Measurements from ENCODE around the gene PKN1. TPM values are rescaled to one million over a fixed set of nuclear protein-coding genes. Genes with fewer than 3 reads are reported as not detected.

PKN1 gene
- total and polyA plus RNA-seq, 9 of the 15 experiments (the other 6 are each of a cell fraction or from before 2014, with no cell fraction given): 0.30 to 228 (median 77.5) TPM

DNA sequence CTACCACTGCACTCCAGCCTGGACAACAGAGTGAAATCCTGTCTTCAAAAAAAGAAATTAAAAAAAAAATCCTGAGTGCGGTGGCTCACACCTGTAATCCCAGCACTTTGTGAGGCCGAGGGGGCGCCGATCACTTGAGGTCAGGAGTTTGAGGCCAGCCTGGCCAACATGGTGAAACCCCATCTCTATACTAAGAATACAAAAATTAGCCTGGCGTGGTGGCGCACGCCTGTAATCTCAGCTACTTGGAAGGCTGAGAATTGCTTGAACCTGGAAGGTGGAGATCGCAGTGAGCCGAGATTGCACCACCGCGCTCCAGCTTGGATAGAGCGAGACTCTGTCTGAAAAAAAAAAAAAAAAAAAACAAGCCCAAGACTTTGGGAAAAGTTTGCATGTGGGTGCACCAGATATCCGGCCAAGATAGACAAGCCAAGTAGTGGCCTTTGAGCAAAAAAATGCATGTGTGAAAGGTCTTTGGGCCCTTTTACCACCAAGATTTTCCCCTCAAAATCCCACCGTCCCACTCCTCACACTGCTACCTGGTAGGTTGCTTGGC lies 79.4 kb downstream of the PKN1 start:
- no peak overlapping the region for H3K4me3 ChIP-seq
- H3K4me2 ChIP-seq (ENCODE audit: insufficient read depth, low read length): no peak overlapping the region
- ATAC-seq (no peak), DNase-seq (ENCODE audit: extremely low read depth in 1 of 4, low spot score in 3 of 4) (no peak), FAIRE-seq (no peak)
- no peak overlapping the region for H2AFZ ChIP-seq (ENCODE audit: low read depth, low read length)
- no TSS peak for BruUV-seq (replicated peaks)
- intact Hi-C loops (cut with micrococcal nuclease) (no loop called here), in situ Hi-C loops (cut with MboI) (no loop called here)
- H3K27me3 ChIP-seq (ENCODE audit: control insufficient read depth in 2 of 2, insufficient read depth in 2 of 2, low read length in 2 of 2): no peaks in the 10 kb centered on the region
- H3K27ac ChIP-seq (ENCODE audit: extremely low read depth, low read depth, low read length): peak overlapping the region; percentile 41; the same call in 1 of the 3 replicates
- H3K9me3 ChIP-seq (replicated peaks; ENCODE audit: control insufficient read depth, insufficient read depth, low read depth, low read length): no peaks in the 10 kb centered on the region
- peaks cover 38 to 57% of the 10 kb centered on the region in 2 experiments for H3K4me1 ChIP-seq (replicated peaks in 1 of 2; ENCODE audit: control insufficient read depth in 2 of 2, insufficient read depth in 2 of 2, low read length in 2 of 2)
- peaks cover 35% of the 10 kb centered on the region for H3K79me2 ChIP-seq (ENCODE audit: control insufficient read depth, insufficient read depth, low read length)
- H4K20me1 ChIP-seq (replicated peaks; ENCODE audit: control insufficient read depth, insufficient read depth, low read length): peaks cover 25% of the 10 kb centered on the region
- no peaks in the 10 kb centered on the region for H3K9me1 ChIP-seq (ENCODE audit: control insufficient read depth, insufficient read depth, low read length)
- ChIA-PET CTCF (ENCODE audit: low intra/inter-chr PET ratio) (no interaction called here), POLR2A (interaction anchor here (0.7 to 2.2 kb wide), 6 partner anchors 11 to 177 kb away, joined by 3 to 11 read pairs (median 4); no protein-coding TSS in a partner anchor)
- peak; percentile 57; the same call in 1 of the 2 replicates for TF ChIP-seq ZNF384 (IDR thresholded peaks at IDR 0.05; ENCODE audit: low read depth, low read length)
- TF ChIP-seq NCOA1 (IDR thresholded peaks at IDR 0.05; ENCODE audit: low read depth): no peak
- TF ChIP-seq, protein P1, sequence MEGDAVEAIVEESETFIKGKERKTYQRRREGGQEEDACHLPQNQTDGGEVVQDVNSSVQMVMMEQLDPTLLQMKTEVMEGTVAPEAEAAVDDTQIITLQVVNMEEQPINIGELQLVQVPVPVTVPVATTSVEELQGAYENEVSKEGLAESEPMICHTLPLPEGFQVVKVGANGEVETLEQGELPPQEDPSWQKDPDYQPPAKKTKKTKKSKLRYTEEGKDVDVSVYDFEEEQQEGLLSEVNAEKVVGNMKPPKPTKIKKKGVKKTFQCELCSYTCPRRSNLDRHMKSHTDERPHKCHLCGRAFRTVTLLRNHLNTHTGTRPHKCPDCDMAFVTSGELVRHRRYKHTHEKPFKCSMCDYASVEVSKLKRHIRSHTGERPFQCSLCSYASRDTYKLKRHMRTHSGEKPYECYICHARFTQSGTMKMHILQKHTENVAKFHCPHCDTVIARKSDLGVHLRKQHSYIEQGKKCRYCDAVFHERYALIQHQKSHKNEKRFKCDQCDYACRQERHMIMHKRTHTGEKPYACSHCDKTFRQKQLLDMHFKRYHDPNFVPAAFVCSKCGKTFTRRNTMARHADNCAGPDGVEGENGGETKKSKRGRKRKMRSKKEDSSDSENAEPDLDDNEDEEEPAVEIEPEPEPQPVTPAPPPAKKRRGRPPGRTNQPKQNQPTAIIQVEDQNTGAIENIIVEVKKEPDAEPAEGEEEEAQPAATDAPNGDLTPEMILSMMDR (IDR thresholded peaks at IDR 0.05 in 2 of 3, conservative IDR thresholded peaks at IDR 0.05 in 1 of 3; ENCODE audit: insufficient read depth in 2 of 3, low read depth in 1 of 3, low read length in 3 of 3): 0 out of 6 replicates have a peak, but pooled peaks of 1 of the 3 experiments have one; percentile 0
- peak; percentile 5; the same call in 1 of the 2 replicates for TF ChIP-seq CEBPB (tag; IDR thresholded peaks at IDR 0.05)
- no peak for TF ChIP-seq MEF2D (tag; conservative IDR thresholded peaks at IDR 0.05; ENCODE audit: low read depth)
- H3K9ac ChIP-seq (ENCODE audit: insufficient read depth in 1 of 2, low read depth in 2 of 2, low read length in 2 of 2): no peak overlapping the region; a peak in 1 of 4 replicates
- peaks cover 38% of the 10 kb centered on the region for H3K36me3 ChIP-seq (ENCODE audit: control insufficient read depth, insufficient read depth, low read length)
- 69% methylated on average over 14 of the region's 14 CpGs for WGBS (ENCODE audit: insufficient coverage, low coverage, missing lambda C conversion rate)
